Left kidney (tissue), 2 donors: Measurements from ENCODE around the gene INPP5D. TPM values are rescaled to one million over a fixed set of nuclear protein-coding genes. Genes with fewer than 3 reads are reported as not detected.
"Not testable (repeated sequence)": the region's sequence is repeated elsewhere in the genome, so short reads cannot be mapped to it uniquely, and the experiment has no call there.

Experiments
- DNase-seq: peaks from one replicate; pipeline ENCODE4 v3.0.0-alpha.2; 2013
- polyA plus RNA-seq: library from polyadenylated mRNA; unstranded; fragments of 120-200 nt; gene quantifications from one replicate; pipeline ENCODE4 v1.2.1, GENCODE V29; 2013; ENCODE audit not compliant: insufficient read length

Gene INPP5D
- polyA plus RNA-seq, 1 donor = 6.6 TPM

DNA sequence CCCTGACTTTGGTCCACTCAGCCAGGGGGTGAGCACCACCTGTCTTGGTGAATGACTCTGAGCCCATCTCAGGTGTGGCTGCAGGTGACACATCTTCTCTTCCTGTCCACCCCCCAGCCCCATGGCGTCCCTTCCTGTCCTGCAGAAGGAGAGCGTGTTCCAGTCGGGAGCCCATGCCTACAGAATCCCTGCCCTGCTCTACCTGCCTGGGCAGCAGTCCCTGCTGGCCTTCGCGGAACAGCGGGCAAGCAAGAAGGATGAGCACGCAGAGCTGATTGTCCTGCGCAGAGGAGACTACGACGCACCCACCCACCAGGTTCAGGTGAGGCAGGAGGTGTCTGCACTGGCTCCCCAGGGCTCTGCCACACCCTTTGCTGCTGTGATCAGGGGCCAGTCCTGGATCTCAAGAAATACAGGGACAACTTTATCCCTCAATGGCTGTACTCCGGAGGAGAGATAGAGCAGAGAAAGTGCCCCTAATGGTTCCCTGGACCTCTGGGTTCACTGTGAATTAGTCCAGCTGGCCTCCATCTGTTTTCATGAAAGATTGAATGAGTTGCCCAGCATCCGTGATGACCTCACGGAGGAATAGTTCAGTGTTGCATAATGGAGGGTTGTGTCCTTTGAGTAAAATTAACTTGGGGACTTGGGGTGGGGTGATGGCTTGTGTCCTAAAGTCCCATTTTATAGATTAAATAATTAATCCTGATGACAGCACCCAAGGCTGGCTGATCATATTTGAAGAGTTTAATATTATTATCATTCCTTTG, 27.4 kb upstream of the INPP5D start, which contains the start of gene NEU2:
Gene NEU2, plus strand, starts transcription at position 122 of the 770 bp plus-strand sequence. Its CDS starts 0 bp downstream, at position 122.
- DNase-seq = no peak

DNA sequence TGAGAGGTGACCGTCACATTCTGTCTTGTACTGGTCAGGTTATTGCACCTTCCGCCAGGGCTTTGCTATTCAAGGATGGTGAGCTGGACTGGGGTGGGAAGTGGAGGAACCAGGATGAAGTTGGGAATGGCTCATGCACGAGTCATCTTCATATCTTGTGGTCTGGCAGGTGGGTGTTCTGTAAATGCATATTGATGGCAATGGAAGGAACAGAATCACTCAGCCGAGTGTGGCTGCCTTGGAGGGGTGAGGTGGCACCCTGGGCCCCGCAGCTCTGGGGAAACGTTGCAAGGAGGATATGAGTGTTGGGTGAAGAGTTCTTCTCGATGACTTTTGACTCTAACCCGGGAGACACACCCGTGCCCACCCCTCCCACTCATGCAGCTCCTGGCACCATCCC, 26.5 kb upstream of the INPP5D start:
- no peak for DNase-seq

DNA sequence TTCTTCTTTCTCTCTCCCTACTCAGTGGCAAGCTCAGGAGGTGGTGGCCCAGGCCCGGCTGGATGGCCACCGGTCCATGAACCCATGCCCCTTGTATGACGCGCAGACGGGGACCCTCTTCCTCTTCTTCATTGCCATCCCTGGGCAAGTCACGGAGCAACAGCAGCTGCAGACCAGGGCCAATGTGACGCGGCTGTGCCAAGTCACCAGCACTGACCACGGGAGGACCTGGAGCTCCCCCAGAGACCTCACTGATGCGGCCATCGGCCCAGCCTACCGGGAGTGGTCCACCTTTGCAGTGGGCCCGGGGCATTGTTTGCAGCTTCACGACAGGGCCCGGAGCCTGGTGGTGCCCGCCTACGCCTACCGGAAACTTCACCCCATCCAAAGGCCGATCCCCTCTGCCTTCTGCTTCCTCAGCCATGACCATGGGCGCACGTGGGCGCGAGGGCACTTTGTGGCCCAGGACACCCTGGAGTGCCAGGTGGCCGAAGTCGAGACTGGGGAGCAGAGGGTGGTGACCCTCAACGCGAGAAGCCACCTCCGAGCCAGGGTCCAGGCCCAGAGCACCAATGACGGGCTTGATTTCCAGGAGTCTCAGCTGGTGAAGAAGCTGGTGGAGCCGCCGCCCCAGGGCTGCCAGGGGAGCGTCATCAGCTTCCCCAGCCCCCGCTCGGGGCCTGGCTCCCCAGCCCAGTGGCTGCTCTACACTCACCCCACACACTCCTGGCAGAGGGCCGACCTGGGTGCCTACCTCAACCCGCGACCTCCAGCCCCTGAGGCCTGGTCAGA, 25.9 kb upstream of the INPP5D start:
- no peak for DNase-seq

DNA sequence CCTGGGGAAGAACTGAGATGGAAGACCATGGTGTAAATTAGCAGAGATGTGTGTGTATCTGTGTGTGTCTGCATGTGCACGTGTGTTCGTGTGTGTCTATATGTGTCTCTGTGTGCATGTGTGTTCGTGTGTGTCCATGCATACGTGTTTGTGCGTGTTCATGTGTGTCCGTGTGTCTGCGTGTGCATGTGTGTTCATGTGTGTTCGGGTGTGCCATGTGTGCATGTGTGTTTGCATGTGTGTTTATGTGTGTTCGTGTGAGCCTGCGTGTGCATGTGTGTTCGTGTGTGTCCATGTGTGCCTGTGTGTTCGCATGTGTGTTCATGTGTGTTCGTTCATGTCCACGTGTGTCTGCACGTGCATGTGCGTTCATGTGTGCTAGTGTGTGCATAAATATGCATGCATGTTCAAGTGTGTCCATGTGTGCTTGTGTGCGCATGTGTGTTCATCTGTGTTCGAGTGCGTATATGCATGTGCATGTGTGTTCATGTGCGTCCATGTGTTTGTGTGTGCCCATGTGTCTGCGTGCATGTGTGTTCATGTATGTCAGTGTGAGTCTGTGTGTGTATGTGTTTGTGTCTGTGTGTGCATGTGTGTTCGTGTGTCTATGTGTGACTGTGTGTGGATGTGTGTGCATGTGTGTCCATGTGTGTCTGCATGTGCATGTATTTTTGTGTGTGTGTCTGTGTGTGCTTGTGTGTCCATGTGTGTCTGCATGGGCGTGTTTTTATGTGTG, 24.5 kb upstream of the INPP5D start:
- no peak for DNase-seq

DNA sequence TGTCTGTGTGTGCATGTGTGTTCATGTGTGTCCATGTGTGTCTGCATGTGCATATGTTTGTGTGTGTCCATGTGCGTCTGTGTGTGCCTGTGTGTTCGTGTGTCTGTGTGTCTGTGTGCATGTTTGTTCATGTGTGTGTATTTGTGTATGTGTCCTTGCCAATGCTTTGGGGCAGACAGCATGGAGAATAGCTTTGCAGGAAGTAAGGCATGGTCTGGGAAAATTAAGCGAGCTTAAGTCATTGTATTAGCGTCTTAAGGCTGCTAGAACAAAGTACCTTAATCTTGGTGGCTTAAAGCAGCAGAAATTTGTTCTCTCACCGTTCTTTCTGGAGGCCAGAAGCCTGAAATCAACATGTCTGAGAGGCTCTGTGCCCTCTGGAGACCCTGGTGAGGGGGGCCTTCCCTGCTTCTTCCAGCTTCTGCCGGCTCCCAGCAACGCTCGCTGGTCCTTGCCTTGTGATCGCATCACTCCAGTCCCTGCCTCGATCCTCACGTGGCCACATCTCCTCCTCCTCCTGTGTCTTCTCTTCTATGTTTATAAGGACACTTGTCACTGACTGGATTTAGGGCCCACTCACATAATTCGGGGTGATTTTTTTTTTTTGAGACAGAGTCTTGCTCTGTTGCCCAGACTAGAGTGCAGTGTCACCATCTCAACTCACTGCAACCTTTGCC, 23.8 kb upstream of the INPP5D start:
- no peak for DNase-seq

DNA sequence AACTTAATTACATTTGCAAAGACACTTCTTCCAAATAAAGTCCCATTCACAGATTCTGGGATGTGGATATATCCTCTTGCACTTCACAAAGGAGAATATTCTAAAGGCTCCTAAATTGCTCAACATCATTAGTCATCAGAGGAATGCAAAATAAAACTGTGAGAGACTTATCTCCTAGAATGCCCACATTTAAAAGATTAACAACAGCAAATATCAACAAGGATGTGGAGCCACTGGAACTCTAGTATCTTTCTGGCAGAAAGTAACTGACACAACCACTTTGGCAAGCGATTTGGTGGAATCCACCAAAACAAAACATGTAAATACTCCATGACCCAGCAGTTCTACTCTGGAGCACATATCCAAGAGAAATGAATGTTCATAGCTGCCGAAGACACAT, 23.1 kb upstream of the INPP5D start:
- DNase-seq = no peak

DNA sequence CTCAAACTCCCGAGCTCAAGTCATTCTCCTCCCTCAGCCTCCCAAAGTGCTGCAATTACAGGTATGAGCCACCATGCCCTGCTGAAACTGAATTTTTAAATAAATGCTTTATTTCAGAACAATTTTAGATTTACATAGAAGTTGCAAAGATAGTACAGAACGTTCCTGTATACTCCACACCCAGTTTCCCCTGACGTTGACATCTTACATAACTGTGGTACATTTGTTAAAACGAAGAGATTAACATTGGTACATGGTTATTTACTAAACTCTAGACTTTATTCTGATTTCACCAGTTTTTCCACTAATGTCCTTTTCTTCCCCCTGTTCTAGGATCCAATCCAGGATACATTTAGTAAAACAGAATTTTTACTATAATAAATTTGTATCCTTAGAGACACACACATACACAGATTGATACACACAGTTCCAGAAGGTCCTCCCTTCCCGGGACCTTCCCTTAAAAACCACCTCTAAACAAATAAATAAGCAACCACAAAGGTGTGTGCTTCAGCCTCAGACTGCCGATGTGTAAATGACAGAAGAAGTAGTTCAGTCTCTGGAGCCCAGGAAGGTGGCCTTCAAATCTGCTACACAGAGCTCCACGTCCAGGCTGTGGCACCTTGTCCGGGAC, 20.8 kb upstream of the INPP5D start:
- no peak for DNase-seq

DNA sequence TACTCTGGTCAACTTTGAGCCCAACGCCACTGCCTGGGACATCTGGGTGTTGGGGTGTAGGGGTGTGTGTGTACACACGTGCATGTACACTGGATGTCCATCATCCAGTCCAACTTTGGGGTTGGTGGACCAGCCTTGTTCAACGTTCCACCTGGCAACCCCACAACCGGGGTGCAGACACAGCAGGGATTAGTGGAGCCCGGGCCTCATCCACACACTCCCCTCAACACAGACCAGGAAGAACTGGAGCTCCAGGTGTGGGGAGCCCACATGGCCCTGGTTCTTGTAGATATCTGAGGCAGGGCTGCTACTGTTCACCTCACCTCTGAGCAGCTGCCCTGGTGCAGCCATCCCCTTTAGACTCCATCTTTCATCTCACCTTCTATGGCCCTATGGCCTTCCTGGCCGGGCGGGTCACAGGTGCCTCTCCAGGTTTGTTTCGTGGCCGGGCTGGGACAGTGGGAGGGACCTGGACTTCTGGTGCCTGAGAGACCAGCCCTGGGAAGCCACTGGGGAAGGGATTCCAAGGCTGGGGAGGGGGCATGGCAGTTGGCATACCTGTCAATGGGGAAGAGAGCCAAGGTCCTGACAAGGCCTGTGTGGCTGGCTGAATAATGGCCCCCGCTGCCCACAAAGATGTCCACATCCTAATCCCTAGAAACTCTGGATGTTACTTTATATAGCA, 20.2 kb upstream of the INPP5D start:
- no peak for DNase-seq

DNA sequence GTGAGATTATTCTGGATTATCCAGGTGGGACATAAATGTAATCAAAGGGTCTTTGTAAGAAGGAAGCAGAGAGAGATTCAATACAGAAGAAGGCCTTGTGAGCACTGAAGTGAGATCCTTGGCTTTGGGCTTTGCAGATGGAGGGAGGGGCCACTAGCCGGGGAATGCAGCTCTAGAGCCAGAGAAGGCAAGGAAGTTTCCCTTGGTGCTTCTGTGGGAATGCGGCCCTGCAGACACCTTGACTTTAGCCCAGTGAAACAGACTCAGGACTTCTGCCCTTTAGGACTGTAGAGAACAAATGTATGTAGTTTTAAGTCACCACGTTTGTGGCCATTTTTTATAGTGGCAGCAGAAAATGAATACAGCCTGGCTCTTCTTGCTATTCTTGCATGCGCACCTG, 19.6 kb upstream of the INPP5D start:
- DNase-seq = no peak

DNA sequence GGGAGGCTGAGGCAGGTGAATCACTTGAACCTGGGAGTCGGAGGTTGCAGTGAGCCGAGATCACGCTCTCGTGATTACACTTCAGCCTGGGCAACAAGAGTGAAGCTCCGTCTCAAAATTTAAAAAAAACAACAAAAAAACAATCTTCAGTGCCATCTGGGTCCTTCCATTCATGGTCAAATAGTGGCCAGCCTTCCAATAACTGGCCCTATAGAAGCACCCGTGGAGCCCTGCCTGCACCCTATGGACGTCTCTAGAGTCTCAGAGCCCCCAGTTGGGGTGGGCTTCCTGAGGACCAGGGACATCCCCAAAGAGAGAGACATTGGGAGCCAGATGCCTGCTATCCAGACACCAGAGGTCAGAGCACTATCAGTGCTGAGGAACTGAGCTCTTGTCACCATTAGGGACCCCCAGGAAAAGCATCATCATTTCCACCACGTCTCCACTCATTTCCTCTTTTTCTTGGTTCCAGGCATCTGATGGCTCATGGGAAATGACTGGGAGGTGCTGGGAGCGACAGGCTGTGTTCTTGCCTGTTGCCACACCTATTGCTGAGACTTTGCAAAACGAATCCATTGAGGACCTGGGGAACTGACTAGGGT, 18.3 kb upstream of the INPP5D start:
- DNase-seq = no peak

DNA sequence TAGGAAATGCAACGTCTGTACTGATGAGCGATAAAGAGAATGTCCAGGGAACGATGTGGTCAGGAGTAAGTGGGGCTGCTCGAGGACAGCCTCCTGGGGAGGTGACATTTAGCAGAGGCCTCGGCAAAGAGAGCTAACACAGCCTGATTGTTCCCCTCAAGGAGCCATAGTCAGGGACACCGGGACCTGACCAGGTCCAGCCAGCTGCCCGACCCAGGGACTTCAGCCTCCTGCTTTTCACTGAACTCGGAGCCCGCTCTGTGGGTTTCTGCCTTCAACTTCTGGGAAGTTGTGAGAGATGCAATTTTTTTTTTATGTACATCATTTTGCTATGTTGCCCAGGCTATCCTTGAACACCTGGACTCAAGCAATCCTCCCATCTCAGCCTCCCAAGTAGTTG, 17.6 kb upstream of the INPP5D start:
- DNase-seq = no peak

DNA sequence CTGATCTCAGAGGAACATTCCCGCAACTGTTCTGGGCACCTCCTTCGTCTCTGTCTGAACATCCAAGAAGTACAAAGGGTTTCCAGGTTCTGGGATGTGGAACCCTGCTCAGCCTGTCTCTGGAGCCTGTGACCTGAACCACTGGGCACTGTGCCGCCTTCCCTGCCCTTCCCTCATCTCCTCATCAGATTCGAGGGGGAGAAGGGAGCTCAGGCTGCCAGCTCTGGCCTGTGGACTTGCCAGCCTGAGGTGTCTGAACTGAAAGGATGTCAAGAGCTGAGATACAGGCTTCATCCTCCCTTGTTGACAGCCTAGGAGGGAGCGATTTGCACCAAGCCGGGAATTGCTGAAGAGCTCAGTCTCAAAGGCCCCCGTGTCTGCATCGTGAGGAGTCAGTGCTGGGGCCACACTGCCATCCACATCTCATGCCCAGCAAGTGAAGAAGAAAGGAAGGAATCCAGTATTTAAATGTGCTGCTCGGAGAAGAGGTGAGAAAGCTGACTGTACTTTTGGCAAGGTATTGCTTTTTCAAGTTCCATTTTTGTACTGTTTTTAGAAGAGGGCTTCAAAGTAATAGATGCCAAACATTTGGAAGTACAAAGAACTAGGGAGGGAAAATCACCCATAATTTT, 15.1 kb upstream of the INPP5D start:
- DNase-seq = no peak

DNA sequence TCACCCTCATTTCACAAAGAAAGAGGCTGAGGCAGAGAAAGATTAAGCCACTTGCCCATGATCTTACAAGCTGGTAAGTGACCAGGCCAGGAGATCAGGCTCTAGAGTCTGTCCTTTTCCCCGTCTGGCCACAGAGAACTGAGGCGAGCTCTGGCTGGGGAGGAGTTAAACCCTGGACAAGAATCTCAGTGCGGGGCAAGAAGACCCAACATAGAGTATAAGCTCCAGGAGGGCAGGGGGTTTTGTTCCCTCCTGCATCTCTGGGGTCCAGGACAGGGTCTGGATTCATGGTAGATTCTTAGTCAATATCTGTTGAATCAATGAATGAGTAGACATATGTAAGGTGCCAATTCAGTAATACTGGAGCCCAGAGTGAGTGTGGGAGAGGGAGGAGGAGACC, 12.9 kb upstream of the INPP5D start:
- DNase-seq = no peak

DNA sequence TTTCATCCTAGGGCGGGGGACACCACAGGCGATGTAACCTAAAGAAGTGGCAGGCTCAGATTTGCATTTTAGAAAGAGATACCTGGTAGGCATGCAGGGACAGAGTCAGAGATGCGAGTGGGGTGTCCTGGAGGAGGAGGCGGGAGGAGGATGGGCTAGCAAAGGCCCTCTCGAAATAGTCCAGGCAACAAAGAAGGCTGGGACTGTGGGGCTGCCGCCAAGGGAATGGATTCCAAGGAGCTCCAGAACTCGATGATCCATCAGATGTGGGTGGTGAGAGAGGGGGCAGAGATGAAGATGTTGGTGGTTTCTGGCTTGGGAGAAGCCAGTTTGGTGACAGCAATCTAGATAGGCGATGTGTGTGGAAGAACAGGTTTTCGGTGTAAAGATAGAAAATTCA, 12.5 kb upstream of the INPP5D start:
- no peak for DNase-seq

DNA sequence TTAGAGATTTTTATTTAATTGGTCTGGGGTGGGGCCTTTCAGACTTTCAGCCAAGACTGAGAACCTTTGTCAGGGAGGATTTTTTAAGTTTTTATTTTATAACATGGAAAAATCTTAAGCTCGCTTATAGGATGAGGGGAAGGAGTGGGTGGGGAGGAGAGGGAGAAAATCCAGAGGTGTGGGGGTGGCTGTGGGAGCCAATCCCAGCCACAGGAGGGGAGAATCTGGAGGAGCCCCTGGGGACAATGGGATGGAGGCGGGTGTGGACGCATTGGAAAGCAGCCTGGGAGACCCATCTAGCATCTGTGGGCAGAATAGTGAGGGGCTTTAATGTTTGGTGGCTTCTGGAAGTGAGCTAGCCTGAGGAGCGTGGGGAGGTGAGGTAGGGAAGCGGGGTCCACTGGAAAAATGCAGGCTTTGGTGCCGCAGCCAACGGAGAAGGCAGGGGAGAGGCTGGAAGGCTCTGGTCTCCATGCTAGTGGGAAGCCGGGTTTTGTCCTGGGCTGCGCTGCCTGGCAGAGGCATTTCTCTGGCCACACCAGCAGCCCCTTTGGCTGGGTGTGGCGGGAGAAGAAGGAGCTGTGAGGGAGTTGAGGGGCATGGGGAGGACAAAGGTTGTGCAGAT, 11.5 kb upstream of the INPP5D start:
- no peak for DNase-seq

DNA sequence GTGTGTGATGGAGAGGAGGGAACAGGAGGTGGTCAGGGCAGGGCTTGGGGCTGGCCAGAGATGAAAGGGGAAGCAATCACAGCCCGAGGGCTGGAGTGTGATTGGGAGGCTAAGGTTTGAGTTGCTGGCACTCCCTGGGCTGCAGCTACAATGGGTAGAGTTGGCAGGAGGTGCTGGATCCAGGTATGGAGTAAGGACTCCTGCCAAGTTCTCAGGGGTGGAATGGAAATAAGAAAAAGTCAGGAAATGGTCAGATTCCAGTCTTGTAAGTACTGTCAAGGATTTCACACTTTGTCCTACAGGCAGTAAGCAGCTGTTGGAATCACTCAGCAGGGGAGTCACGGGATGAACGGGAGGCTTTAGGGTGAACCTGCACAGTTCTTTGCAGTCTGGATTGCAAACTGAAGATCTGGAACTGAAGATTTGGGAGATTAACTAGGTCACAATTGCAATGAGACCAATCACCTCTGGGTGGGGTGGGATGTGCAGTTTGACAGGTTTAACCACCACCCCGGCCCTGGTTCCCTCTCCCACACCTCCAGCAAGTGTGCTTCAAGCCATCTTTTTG, 10.9 kb upstream of the INPP5D start:
- DNase-seq = no peak

DNA sequence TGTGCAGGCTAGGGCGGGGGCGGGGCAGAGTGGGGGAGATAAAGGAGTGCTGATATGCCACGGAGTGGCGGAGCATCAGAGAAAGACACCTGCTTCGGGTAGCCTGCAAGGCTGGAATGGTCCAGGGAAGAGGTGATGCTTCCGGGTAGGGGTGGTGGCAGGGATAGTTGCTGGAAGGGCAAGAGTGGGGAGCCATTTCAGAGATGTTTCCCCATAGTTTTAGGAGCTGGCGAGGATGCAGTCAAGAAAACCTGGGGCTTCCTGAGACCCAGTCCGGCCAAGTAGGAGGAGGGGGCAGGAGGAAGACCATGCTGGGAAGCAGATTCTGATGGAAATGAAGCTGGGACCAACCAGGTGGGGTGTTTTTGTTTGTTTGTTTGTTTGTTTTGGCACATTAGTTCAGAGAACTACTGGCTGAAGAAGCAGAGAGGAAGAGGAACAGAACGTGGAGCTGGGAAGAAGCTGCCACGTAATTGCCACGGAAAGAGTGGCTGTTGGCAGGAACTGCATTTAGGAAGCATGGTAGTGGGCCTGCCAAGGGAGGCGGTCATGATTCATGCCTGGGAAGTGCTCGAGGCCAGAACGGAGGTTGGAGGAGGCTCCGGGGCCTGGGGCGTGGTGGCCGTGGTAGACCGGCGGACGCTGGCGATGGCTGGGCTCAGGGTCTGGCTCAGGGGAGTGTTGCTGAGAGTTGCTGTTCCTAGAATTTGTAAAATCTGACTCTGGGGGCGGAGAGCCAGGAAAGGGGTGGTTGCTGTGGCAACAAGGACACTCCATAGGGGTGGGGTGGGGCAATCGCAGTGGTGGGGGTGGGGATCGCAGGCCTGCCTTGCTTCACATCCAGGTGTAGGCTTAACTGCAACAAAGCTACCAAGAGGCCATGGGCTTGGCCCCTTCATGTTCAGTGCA, 8.6 kb upstream of the INPP5D start:
- no peak for DNase-seq

DNA sequence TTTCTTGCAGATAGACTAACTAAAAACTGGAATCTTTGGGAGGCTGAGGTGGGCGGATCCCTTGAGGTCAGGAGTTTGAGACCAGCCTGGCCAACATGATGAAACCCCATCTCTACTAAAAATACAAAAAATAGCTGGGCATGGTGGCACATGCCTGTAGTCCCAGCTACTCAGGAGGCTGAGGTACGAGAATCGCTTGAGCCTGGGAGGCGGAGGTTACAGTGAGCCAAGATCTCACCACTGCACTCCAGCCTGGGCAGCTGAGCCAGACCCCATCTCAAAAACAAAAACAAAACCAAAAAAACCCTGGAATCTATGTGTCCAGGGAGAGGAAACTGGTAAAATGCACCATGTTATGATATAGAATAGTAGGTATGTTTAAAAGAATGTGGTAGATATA, 7.6 kb upstream of the INPP5D start:
- not testable (repeated sequence) for DNase-seq
